Activated naive CD4-positive, alpha-beta T cell treated with anti-CD3 and anti-CD28 coated beads, Interleukin-2, amount 50 U/mL, for 16 hours (primary cell): ENCODE results near the gene GDAP2.
"Not testable (repeated sequence)": the region's sequence is repeated elsewhere in the genome, so short reads cannot be mapped to it uniquely, and the experiment has no call there.

Source experiments
- DNase-seq: peaks from one replicate; pipeline ENCODE4 v3.0.0-alpha.2; 2020

GDAP2 gene, protein sequence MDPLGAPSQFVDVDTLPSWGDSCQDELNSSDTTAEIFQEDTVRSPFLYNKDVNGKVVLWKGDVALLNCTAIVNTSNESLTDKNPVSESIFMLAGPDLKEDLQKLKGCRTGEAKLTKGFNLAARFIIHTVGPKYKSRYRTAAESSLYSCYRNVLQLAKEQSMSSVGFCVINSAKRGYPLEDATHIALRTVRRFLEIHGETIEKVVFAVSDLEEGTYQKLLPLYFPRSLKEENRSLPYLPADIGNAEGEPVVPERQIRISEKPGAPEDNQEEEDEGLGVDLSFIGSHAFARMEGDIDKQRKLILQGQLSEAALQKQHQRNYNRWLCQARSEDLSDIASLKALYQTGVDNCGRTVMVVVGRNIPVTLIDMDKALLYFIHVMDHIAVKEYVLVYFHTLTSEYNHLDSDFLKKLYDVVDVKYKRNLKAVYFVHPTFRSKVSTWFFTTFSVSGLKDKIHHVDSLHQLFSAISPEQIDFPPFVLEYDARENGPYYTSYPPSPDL

DNA sequence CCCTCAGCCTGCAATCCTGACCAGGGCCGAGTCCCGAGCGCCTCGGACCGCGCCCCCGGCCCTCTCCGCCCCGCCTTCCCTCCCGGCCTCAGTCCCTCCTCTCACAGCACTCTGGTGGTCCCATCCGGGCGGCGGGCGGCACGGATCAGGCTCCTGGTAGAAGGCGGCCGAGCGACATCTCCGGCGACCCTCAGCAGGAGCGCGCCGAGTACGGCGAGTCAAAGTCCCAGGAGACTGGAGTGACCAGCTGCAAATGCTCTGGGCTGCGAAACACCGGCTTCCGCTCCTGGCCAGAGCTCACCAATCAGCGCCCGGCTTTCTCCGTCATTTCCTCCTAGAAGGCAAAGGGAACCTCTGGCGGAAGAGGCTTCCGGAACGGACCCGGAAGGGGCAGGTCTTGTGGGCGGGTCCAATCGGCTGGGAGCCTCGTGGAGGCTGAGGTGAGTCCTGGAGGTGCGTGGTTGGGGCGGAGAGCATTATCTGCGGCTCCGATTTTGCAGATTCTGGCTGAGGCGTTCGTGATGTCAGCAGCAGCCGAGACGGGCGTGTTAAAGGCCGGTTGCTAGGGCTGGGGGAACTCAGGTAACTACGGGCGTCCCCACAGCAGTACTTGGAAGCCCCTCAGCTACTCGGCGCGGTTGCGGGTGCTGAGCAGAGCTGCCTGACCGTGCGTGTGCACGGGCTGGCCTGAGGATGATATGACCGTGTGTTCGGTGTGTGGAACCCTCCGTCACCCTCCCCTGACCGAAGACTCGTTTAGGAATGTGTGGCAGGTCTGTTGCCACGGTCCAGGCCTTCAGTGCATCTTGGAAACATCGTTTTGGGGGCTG, at the start of gene GDAP2, which contains the start of gene WDR3:
GDAP2 (minus strand) TSS at position 279 of the 830 bp plus-strand sequence. CDS start 9,264 bp downstream, outside the sequence.
WDR3 (plus strand) TSS at position 397 of the 830 bp plus-strand sequence. CDS start 3,581 bp downstream, outside the sequence.
- peak; percentile 97 for DNase-seq

DNA sequence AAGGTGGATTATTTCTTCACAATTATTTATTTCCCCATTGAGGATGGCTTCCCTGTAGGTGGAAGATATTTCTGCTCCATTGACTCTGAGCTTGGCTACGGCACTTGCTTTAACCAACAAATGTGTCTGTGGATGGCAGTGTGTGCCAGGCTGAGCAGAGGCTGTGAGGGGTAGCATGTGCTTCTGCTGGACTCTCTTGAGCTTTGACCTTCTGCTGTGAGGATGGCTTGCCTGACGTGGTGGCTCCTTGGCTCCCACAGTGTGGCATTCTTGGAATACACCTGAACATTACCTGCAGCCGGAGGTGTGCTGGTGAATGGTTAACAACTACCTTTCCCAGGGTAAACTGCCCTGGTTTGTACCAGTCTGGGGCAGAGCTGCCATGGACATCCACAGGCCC, 47.0 kb upstream of the GDAP2 start:
- DNase-seq, result no peak

DNA sequence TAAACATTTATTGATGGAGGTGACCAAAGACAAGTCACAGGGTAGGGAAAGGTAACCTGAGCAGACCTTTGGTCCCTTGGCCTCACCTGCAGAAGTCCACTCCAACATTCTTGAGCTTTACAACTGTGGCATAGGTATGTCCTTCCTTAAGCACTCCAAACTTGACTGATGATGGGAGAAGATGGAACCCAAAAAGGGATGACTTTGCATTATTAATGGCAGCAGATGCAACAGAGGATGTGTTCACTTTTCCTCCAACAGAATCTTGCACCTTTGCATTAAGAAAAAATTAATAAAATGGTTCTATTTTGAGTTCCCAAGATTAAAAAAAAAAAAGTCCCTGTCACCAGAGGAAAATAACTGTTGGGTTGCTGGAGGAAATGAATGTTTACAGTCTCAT, 42.4 kb upstream of the GDAP2 start:
- DNase-seq, result no peak

DNA sequence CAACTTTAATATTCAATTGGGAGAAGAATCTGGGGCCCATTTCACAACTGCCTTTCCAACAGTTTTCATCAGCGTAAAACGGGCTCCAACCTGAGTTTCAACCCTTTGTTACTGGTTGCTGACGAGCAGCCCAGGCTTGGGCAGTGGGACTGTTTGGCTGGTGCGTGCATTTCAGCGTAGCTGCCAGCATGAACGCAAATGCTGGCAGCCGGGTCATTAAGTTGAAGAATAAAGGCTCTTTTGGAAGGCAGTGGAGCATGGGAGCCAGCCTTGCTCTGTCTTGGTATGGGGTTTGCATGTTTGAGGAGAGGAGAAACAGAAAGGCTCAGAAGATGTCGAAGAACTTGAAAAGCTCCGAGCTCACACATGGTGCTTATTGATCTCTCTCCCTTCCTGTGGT, 40.8 kb upstream of the GDAP2 start:
- DNase-seq, result no peak

DNA sequence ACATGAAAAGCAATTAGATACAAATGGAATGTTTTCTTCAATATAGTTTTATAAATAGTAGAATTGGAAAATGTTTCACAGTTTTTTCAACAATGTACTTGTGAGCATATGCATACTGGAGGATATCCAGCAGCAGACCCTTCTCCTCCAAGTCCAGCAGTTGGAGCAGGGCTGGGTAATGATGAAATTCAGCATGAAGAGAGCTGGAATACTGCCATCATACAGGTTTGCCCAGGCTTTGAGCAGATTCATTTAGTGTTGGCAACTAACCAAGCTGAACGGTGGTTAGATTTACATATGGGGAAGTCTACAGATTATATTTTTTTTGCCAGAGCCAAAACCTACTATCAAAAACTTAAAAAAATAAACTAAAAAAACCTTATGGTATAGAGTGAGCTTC, 38.5 kb upstream of the GDAP2 start:
- no peak for DNase-seq

DNA sequence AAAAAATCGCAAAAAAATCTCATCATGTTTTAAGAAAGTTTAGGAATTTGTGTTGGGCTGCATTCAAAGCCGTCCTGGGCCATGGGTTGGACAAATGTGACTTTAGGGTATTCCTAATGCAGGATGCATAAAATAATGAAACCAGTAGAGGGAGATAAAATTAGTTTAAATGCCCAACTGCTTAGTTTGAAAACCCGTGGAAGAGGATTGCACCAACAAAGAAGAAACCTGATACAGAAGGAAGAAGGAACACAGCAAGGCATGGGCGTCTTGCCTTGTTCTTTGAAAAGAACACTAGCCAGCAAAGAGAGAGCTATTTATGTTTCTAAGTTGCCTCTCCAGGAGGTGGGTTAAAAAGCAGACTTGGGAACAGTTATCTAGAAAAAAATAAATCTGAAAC, 38.1 kb upstream of the GDAP2 start:
- DNase-seq, result no peak

DNA sequence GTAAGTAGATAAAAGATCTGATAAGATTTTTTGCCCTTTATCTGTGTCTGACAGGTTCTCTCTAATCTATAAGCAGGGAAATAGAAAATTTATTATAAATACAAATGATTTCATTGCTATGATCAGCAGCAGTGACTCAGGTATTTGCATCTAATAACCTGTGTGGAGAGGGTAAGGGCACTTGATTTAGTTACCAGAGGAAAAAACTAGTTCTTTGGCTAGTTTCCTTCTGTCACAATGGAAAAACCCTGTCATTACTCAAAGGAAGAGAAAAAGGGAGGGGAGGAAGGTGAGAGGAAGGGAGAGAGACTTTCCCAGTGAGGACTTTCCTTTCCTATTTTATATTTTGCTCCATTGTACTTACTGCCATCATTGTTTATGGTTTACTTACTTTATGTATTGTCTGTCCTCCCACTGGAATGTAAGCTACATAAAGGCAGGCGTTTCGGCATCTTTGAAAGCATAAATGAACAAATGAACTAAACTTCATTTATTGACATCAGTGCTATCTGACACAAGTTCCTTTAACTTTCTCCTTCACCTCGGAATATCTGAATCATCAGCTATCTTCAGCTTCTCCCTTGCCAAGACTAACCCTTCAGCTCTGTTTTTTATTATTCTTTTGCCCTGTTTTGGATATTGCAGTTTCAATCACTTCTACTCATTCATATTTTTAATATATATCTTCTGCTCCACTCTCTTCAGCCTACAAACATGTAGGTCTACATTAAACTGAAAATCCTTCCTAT, 35.0 kb upstream of the GDAP2 start:
- DNase-seq, result no peak

DNA sequence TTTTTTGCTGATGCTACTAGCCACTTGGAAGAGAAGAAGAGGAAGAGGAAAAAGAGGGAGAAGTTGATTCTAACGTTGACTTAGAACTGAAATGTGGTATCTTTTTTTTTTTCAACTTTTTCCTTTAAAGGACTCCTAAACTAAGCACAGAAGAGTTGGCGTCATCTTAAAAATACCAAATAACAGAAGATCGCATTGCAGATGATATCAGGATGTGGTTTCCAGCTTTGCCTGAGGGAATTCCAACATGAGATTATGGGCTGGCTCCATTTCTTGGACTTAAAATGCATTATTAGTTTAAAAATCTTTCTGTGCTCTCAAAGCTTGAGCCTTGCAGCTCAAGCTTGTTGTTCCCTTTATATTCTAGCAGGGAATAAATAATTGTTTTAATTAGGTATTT, 29.9 kb upstream of the GDAP2 start:
- no peak for DNase-seq

DNA sequence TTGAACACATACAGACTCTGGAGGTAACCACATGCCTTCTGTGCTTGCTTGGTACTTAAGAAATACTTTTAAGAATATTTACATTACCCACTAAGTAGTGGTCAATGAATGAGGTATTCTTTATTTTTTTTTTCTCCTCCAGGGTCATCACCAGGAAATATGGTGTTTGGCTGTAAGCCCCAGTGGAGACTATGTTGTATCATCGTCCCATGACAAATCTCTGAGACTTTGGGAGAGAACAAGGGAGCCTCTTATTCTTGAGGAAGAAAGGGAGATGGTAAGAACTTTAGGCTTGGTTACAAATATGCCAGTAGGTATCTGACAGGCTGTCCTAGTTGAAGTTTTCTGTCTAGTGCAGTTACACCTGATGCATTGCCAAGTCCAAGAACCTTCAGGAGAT, 23.0 kb upstream of the GDAP2 start:
- no peak for DNase-seq

DNA sequence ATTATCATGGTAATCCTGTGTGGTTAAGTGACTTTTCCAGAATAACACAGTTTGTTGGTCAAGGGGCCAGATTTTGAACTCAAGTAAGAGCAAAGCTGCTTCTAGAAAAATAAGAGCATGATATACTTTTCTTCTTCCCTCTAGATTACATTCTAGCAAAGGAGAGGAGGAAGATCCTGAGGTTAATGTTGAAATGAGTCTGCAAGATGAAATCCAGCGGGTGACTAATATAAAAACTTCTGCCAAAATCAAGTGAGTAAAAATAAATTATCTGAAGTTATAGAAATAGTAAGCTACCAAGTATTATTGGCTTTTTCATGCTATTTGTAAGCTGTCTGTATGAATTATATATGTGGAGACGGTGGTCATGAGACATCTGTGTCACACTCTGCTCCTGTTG, 12.9 kb upstream of the GDAP2 start:
- no peak for DNase-seq

DNA sequence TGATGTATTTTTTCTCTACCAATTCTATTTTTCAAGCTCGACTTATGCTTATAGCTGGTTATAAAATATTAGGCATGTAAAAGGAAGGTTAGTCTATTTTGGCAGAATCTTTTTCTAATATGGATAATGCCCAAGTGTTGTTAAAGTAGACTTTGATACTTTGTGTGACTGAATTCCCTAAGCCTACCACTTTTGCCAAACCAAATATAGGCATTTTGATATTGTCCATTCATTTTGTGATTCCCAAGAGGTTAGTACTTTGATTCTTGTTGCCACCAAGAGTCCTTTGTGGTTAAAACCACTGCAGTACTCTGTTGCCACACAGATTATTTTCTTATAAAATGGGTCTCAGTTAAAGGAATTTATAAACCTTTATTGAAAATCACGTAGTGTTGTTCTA, 4.3 kb upstream of the GDAP2 start:
- no peak for DNase-seq

DNA sequence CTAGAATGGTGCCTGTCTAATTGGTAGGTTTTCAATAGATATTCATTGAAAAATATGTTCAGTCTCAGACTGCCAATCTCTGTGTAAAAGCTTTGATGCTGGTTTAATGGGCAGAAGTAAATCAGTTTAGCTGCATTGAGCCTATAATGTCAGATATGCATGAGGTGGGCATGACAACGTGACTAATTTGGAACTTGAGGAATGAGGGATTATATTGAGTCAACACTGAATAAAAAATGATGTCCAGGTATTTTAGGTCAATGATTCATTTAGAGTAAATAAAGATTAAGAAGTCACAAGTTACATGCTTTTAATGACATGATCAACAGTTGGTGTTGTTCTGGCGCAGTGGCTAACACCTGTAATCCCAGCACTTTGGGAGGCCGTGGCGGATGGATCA, 3.2 kb upstream of the GDAP2 start:
- DNase-seq, result no peak

DNA sequence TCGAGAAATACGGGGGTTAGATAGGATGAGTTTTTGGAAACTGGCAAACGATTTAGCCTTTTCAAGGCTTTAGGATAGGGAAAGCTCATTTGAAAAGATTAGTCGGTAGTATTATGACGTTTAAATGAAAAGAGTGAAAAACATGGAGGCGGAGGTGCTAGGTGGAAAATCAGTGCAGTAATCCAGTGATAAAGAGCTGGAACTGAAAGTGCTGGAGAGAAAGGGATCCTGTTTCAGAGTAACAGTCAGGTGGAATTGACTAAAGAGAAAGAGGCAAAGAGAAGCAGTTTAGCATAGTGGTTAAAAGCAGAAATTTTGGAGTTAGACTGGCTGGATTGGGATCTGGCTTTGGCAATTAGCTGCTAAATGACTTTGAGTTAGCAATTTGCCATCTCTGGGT, 1.1 kb upstream of the GDAP2 start:
- DNase-seq, result no peak

DNA sequence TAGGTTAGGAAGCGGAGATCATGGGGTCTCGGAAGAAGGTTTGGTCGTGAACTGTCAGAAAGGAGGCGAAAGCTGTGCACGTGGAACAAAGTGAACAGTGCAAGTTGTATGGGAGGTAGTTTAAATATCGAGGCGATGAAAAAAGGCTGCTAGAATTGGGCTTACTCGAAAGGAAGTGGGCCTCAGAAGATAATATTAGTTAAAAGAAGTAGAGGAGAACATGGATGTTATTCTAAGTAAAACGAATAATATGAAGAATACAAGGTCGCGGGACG, 689 bp upstream of the GDAP2 start:
- no peak for DNase-seq

DNA sequence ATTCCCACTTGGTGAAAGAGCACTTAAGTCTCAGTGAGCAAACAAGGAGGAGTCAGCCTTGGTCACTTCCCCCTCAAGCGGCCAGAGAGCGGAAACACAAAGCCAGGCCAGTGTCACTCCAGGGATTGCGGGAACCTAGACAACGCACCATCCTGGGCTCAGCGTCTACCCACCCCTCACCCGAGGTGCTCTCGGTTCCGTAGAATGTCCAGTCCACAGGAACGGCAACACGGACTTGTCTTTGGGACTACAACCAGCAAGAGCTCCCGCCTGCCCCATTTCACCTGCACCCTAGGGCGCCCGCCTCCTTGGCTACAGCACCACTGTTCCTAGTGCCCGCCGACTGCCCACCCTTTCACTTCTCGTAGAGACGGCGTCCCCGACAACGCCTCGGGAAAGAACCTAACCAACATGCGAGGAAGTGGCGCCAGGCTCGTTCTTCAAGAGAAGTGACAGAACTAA, 509 bp downstream of the GDAP2 start:
- no peak for DNase-seq

DNA sequence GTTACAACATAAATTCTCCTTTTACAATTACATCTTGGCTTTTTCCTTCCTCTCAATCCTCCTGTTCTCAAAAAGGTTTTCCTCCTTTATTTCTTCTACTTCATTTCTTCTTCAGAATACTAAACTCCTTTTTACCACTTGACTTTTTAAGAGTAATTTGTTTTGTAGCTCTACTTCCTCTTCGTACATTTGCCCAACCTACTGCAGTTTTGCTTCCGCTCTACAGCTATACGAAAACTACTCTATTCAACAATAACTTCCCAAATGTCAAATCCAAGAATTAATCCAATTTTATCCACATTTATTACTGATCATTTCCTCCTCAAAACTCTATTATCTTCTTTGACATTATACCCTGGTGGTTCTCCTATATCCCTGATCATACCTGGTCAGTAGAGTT, 3.4 kb downstream of the GDAP2 start:
- no peak for DNase-seq

DNA sequence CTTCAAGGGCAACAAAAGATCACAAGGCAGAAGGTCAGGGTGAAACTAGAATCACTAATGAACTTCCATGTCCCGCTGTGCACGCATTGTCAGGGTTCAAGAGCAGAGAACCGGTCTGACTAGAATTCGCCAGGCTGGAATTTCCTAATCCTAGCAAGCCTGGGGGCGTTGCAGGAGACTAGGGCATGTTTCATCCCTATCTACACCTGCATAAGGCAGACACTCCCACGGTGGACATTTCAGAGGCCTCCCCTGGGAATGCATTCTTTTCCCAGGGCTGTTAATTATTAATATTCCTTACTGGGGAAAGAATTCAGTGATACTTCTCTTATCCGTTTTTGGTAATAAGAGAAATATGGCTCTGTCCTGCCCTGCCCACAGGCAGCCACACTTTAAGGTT, 6.7 kb downstream of the GDAP2 start:
- DNase-seq, result not testable (repeated sequence)

DNA sequence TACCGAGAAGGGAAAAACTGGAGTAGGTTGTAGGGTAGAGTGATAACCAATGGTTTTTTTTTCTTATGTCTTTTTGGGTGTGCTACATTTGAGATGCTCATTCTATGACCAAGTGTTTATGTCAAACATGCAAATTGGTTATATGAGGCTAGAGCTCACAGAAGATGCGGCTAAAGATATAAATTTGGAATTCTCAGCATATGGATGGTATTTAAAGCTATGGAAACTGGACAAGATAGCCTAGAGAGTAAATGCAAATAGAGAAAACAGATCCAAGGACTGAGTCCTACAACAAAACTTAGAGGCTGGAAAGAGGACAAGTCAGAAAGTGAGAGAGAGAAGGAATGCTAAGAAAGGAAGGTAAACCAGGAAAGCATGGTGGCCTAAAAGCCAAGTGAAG, 7.4 kb downstream of the GDAP2 start:
- DNase-seq, result no peak

DNA sequence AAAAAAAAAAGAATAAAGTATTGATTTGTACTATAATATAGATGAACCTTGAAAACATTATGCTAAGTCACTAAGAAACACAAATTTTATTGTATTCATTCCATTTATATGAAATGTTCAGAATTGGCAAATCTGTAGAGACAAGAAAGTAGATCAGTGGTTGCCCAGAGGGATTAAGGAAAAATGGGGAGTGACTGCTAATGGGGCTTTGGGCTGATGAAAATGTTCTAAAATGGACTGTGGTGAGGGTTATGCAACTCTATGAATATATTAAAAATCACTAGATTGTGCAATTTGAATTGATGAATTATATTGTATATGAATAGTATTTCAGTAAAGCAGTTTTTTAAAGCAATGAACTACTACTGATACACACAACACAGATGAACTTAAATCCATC, 10.0 kb downstream of the GDAP2 start:
- DNase-seq, result no peak

DNA sequence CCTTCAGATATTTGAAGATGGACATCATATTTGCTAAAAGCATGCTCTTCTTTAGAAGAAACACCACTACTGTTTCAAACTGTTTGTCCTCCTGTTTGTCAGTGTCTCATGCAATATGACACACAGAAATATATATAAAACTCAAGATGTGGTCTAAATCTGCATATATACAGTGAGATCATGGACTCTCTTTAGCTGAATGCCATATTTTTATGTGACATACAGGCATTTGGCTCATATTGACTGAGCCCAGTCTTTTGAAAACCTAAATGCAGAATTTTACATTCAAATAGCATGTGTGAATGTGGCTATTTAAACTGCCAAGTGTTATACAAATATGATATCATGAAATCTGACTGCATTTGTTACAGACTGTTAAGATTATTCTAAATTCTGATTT, 18.4 kb downstream of the GDAP2 start:
- no peak for DNase-seq

DNA sequence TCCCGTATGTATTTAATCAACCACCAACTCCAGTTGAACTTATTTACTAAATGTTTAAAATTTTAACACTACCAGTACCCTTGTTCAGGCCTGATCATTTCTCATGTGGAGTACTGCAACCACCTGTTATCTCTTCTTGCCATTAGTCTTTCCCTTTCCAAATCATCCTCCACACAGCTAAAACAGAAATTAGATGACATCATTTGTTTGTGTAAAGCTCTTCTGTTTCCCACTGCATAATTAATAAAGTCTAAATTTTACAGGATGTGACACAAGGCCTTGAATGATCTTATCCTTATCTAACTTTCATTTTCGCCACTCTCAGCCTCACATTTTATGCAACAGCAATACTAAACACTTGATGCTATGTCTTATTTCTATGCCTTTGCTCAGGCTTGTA, 24.4 kb downstream of the GDAP2 start:
- DNase-seq, result no peak

DNA sequence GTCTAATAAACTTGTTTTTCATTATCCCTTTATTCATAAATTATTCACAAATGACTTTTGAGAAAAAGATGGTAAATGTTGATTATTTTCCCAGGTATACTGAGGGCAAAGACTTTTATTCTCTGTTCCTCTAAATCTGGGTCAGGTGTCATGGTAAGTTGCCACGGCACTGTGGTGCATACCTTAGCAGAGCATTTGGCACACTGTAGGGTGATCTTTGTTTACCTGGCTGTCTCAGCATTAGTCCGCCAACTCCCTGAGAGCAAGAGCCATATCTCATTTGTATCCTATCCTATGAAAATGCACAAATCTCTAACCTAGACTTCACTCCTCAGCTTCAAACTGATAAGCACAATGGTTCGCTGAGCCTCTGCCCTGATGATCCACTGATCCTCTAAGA, 24.9 kb downstream of the GDAP2 start:
- DNase-seq, result no peak

DNA sequence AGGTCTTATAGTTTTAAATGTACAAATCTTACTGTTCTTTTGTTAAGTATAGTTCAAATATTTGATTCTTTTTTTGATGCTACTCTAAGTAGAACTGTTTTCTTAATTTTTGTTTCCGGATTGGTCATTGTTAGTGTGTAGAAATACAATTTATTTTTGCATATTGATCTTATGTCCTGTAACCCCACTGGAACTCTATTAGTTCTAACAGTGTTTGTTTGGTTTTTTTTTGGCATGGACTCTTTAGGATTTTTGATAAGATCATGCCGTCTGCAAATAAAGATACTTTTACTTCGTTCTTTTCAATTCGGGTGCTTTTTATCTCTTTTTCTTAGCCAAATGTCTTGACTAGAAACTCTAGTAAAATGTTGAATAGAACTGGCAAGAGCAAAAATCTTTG, 26.5 kb downstream of the GDAP2 start:
- no peak for DNase-seq
